ELF-1 (cell line): ENCODE results near the gene WHRN.

Source experiments
- DNase-seq: peaks from one replicate; pipeline ENCODE4 v3.0.0-alpha.2; 2016; ENCODE audit warnings: low read depth, low spot score

WHRN gene

DNA sequence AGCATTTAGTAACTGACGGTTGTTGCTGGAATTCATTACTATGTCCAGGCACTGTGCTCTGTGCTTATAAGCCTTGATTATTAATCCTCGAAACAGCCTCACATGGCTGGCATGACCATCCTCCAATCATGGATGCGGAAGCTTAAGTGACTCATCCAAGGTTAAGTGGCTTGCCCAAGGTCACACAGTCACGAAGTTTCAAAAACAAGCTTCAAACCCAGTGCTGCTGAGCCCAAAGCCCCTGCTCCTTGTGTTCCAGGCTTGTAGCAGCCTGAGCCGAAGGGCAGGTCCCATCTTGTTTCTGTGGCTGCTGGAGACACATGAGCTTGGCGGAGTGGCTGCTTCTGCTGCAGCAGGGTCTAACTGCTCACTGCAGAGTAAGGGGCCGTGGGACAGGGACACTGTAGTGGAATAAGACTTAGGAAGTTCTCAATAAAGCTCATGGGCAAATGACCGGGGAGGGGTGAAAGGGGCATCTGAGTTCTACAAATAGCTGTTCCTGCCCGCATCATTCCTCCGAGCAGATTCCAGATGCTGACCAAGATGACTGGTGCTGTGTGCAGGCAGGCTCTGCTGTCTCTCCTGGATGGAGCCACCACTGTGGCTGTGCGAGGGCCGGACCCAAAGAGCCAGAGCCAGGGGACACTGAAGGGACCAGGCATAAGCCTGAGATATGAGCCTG lies 32.4 kb downstream of the WHRN start:
- DNase-seq: no peak

DNA sequence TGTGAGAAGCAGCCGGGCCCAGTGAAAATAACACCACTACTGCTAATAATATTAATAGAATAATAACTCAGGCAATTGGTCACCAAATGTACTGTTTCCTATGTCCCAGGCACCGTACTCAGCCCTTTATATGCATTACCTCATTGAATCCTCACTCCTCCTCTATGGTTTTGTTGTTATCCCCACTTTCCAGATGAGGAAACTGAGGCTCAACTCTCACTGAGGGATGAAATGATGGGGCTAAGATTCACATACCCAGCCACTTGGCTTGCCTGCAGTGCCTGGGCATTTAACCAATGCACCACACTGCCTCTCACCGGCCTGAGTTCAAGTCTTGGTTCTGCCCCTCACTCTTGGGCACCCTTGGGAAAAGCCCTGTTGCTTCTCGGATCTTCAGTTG lies 34.1 kb downstream of the WHRN start:
- no peak for DNase-seq

DNA sequence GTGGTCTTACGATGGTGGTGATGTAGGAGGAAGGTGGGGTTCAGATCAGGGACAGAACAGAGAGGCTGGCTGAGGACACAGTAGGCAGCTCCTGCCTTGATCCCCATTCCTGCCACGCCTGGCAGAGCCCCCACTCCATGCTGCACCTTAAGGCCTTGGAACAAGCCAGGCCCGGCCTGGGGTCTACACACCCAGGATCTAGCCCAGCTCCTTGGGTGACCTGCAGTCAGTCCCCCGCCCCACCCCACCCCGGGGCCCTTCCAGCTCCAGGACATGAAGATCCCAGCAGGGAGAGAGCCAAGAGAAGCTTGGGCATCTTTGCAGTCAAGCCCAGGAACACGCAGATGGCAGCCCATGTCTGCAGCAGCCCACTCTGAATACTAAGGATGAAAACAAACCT lies 34.7 kb downstream of the WHRN start:
- no peak for DNase-seq

DNA sequence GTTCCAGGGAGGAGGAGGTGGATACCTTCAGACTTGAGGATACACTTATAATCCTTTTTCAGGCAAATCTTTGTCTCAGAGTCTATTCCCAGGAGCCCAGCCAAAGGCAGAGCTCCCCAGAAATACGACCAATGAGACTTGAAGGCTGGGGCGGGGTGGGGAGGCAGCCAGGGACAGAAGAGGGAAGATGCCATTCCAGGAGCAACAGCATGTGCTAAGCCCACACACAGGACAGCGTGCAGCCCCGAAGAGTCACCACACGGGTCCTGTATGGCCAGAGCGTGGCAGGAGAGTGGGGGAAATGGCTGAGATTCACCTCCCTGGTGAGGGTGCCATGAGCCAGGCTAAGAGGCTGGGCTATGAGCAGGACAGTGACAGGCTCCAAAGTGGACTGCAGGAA lies 35.2 kb downstream of the WHRN start:
- DNase-seq: no peak

DNA sequence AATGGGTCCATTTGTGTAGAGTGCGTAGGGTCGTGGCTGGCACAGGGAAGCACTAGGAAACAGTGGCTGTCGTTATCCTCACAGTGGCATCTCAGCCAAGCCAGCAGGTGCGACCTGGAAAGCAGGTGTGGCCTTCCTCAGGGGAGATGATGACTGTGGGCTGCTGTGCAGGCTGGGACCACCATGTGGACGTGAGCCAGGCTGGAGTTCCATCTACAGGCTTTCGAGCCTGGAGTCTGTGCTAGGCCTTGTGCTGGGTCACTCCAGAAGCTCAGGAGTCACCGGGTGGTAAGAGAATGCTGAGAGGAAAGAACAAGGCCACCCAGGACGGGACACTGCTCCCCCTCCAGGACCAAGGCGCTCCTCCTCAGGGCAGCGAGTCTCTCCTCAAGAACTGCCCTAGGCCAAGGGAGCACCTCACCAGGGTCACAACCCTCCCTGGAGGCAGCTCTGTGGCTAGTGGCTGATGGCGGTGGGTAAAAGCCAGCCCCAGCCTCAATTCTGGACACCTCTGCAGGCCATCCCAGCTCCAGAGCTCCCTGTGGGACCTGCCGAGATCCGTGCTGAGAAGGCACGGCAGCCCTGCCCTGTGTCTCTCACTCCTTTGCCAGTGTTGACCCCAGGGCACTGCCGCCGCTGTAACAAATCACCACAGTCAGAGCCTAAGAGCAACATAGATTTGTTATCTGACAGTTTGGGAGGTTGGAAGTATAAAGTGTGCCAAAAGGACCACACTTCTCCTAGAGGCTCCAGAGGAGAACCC lies 36.0 kb downstream of the WHRN start:
- no peak for DNase-seq

DNA sequence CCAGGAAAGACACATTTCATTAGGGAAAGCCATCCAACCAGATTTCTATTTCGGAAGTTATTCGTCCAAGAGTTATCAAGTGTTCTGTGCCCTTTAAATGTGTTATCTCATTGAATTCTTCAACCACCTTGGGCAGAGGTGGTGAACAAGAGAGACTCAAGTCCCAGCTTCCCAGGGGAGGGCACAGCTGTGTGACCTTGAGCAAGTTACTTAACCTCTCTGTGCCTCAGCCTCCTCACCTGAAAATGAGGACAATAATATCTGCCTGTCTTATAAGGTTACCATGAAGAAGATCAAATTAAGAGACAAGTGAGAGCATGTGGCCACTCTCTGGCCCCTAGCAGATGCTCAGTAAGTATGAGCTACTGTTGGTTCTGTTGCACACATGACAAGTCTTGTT lies 37.4 kb downstream of the WHRN start:
- DNase-seq: no peak

DNA sequence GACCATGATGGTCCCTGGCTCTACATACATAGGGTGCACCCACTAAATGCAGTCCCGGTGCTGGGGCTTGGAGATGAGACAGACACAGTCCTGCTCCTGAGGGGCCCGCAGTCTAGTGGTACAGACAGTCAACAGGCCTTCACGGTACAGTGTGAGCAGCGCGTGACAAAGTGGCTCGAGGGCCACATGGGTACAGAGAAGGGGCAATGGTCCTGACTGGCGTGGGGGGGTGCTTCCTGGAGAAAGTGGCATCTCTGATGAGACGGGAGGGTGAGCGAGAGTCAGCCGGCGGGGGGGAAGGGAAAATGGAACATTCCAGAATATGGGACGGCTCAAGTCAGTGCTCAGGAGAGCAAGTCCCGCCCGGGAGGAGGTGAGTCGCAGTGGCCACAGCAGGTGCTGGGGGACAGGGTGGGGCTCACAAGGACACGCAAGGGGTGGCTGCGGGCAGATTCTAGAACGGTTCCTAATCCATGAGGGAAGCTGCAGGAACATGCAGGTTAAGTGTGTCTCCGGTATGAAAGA lies 38.0 kb downstream of the WHRN start:
- no peak for DNase-seq

DNA sequence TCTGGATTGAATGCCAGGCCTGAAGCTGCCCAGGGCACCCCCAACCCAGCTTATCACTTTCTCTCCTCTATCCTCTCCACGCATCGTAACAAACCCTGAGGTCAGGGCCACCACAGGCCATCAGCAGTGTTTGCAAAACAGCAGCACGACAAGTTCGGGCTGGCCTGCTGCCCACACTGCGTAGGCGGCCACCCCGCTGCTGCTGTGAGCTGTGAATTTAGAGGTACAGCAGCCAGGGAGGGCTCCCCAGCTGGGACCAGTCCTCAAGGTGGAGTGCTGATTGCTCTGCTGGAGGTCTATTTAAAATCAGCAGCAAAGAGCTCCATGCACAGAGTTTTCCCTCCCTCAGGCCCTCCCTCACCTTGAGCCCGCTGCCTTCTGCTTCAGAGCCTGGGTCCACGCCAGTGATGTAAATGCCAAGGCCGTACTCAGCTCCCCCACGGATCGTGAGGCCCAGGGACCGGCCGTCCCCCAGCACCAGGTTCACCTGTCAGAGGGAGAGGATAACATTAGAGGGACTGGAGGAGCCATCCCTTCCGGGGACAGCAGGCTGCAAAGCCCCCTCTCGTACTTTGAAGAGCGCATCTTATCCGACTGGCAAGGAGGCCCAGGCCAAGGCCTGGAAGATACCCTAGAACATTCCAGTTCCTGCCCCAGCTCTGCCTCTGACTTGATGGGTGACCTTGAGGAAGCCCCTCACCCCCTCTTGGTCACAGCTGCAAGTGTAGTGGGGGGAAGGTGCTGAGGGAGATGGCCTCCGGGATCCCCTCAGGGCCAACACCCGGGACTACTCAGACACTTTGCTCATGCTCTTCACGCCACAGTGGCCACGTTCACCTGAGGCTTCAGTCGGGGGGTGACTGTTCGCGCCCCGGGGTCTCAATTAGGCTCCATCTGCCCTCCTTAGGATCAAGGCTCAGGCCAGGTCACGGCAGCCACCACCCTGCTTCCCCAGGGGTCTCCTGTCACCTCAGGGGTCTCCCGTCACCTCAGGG lies 39.1 kb downstream of the WHRN start:
- no peak for DNase-seq

DNA sequence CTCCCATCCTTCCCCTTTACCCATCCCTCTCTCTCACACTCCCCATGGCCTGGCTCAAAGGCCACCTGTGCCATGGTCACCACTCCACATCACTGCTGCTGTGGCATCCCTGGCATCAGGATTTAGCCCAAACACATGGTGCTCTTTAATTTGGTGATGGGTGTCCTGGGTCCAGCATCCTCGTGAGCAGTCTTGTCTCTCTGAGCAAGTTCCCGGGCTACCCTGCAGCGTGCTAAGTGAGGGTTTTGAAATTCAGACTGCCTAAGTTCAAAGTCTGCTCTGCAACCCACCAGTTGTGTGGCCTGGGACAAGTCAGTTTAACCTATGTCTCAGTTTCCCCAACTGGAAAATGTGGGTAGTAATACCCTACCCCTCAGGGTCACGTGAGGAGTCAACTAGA lies 39.9 kb downstream of the WHRN start:
- no peak for DNase-seq

DNA sequence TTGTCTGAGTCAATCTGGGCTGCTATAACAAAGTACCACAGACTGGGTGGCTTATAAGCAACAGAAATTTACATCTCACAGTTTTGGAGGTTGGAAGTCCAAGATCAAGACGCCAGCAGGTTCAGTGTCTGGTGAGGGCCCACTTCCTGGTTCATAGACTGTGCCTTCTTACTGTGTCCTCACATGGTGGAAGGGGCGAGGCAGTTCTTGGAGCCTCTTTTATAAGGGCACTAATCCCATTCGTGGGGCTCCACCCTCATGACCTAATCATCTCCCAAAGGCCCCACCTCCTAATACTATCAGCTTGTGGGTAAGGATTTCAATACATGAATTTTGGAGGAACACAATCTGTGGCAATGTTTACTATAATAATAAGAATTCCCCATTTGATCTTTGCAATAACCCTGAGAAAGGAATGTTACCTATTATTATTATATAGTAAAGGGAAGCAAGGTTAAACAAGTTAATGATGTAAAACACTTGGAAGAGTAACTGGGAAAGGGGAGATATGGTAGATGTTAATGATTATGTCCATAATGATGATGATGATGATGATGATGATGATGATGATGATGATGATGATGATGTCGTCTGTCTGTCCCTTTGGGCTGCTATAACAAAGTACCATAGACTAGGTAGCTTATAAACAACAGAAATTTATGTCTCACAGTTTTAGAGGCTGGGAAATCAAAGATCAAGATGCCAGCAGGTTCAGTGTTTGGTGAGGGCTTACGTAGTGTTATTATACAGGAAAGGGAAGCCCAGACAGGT lies 40.8 kb downstream of the WHRN start:
- no peak for DNase-seq

DNA sequence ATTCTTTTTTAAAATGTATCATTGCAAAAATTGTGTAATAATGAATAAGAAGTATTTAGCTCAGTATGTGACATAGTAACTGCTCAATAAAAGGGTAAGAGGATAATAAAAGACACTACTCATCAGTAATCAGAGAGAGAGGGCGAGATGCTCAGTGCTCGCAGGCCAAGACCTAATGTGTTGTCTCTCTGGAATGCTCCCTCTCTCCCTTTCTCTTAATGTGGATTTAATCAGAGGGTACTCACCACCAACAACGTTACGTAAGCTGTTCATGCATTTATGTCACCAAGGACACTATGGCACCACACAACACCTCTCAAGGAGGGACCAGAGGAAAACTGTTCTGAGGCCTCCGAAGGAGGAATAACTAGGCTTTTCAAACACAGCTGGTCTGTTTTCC lies 42.5 kb downstream of the WHRN start:
- DNase-seq: no peak

DNA sequence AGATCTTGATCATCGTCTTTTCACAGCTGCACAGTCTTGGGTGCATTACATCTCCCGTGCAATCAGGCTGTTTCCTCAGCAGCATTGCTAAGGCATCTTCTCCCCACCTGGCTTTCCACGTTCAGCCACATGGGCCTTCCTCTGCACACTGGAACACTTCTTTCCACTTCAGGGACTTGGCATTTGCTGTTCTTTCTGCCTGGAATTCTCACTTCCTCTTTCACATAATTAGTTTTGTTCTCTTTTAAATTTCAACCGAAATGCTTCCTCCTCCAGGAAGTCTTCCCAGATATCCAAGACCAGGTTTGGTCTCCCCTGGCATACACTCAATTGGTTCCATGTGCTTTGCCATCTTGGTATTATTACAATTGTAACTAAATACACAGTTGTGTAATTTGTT lies 43.8 kb downstream of the WHRN start:
- DNase-seq: no peak

DNA sequence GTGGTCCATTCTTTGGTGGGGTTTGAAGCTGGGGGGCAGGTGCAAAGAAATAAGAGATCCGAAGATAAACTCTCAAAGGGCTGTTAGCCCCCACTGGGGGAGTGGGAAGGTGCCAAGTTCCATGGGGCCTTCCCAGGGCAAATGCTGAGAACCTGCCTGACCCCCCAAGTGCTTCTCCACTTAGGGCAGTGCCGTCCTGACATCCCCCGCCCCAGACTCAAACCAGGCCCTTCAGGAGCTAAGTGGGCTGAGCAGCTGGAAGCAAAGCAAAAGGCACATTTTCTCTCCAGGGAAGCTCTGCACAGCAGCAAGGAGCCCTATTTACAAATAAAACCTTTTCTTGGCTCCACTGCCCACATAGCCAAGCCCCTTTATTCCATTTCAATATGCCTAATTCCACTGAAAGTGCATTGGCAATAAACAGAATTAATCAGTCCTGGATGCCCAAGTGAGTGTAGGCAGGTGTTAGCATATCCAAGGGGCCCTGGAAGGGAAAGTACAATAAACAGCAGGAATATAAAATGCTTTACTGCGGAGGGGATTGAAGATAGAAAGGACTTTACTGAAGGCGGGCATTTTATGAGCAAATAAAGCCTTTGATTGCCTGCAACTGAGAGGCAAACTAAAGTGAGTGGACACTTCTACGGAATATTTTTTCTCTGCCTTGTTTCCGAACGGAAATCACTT lies 44.6 kb downstream of the WHRN start:
- no peak for DNase-seq

DNA sequence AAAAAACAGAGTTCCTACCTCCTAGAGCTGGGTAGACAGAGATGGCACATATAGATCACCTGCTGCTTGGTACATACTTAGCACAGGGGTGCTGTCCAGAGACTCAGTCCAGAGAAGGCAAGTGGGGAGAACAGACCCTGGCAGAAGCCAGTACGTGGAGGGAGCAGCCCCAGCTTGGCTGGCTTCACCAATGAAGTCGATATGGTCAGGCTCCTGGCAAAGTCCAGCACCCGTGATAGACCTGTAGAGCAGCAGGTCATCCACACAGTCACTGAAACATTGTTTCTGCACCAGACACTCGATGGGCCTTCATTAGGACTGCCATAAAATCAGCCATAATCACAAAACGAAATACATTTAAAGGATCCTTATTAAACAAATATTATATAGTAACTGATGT lies 45.8 kb downstream of the WHRN start:
- no peak for DNase-seq

DNA sequence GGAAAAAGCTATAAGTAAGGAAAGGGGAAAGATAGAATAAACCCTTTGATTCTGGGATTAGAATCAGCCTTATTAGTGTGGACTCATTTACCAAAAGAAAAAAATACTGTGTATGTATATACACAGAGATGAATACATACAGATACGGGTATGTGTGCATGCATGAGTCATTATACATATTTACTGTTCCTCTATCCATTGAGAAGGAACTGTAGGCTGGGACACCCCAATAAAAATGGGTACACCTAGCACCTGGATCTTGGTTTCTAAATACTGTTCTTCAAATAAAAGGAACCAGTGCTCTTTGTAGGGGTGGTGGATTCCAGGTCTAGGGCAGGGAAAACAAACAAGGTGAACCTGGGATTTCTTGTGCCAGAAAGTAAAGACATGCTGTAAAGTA lies 48.3 kb downstream of the WHRN start:
- DNase-seq: no peak

DNA sequence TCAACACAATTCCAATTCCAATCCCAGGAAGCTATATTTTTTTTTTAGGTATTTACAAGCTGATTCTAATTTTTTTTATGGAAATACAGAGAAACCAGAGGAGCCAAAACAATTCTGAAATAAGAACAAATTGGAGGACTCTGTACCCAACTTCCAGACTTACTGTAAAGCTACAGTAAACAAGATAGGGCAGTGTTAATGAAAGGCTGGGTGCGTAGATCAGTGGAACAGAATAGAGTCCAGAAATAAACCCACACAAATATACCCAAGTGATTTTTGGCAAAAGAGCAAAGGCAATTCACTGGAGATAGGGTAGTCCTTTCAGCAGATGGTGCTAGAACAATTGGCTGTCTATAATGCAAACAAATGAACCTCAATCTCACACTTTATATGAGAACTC lies 50.6 kb downstream of the WHRN start:
- DNase-seq: no peak

DNA sequence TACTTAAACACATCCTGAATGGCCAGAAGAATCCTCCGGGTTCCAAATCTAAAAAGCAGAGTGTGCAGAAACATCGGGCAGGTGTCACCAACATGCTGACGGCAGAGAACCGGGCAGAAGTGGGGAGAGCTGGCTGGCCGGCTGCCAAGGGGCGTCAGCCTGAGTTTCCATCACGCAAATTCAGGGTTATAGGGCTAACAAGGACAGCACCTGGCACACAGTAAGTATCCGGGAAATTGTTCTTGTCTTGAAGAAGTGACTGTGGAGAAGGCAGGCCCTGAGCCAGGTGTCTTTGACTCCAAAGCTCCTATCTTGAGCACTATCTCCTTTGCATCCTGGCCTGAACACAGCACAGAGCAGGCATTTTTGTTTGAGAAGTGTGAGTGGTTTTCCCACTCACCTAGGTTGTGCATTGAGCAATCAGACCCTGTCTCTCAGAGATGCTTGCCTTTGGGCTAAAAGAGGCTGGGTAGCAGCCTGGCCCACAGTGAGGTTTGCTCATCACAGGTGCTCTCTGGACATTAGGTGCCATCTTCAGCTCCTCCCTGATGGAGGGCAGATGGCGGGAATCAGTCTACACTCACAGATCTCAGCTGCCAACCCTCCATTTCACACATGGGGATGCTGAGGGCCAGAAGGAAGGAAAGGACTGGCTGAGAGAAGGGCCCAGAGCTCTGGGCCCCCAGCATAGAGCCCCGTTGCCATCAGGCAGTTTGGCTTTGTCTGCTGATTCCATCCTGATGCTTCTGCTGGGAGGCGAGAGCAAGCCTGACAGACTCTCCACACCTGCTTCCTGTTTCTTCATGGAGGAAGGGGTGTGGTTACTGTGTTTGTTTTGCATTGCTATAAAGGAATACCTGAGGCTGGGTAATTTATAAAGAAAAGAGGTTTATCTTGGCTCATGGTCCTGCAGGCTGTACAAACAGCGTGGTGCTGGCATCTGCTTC lies 52.8 kb downstream of the WHRN start:
- no peak for DNase-seq

DNA sequence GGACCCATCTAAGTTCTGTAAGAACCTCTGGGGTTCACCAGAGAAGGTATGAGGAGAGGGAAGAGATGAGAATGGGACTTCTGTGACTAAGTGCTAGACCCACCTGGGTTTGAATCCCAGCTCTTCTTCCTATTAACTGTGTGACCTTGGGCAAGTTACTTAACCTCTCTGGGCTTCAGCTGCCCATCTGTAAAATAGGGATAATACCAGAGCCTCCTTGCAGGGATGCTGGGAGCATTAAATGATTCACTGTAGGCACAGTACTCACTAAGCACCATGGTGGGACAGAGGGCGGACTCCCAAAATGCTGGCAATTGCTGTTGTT lies 53.6 kb downstream of the WHRN start:
- no peak for DNase-seq

DNA sequence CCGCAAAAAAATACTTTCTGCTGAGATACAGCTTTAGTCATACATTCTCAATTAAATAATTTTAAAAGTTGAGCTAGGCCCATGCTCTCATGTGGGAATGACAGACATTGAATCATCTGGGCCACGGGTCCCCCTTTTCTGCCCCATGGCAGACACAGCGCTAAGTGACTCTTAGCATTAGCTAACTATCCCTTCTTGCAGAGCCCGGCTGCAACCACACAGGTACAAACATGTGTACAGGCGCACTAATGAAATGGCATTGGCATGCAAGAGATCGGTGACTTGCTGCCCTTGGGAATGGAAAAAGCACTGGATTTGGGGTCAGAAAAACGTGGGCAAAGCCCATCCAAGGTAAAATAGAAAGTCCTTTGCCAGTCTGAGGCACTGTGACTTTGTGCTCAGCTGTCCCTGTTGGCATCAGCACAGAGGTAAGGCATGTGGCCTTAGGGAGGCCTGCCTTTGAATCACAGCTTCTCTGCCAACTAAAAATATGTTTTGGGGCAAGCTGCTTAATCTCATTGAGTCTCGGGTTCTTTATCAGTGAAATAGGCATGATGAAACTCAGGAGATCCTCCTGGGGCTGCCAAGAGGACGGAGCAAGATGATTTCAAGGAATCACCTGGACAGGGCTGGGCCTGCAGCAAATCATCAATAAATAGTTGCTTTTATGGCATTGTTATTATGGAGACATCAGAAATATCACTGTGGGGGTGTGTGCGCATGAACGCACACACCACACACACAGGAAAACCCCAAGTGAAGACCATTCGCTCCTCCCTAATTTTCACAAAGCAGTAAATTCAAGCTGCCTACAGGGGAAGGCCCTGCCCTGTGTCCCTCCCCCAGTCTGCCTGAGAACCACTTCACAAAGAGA lies 54.2 kb downstream of the WHRN start:
- DNase-seq: no peak
